Neural progenitor cell (in vitro differentiated cells): Measurements from ENCODE around the gene DIRAS1.

Source experiments
- CTCF ChIP-seq: fragments of 200-600 bp; sonication (generic); IDR thresholded peaks from 2 replicates; pipeline ENCODE4 v1.5.1; 2017; ENCODE audit warnings: antibody characterized with exemption, mild to moderate bottlenecking
- EZH2 ChIP-seq: fragments of 200-600 bp; sonication (generic); IDR thresholded peaks from 2 replicates; pipeline ENCODE4 v1.6.1; 2017; ENCODE audit warnings: antibody characterized with exemption, mild to moderate bottlenecking, moderate library complexity

- TF ChIP-seq CTCF (no peak), EZH2 (no peak)
Observed at GRCh38 chr19:2754659-2755447, 33.7 kb upstream of the DIRAS1 start.
